ENCODE results near the gene ALDH3A2. TPM values are rescaled to one million over a fixed set of nuclear protein-coding genes. Genes with fewer than 3 reads are reported as not detected.

ALDH3A2 gene
- total and polyA plus RNA-seq, 3 donors from 2014 or later, result 76.0 to 125 (median 100.0) TPM

GRCh38 chr17:19719355-19720209, 71.0 kb downstream of the ALDH3A2 start:
- 91 to 93% methylated on average over 22 to 23 of the region's 23 CpGs for WGBS, 2 donors
- no peaks in the 10 kb centered on the region for H3K36me3 ChIP-seq (ENCODE audit: low read depth, missing control alignments)
- DNase-seq, result no peak
- no peak overlapping the region for H3K27ac ChIP-seq
- TF ChIP-seq POLR2A (IDR thresholded peaks at IDR 0.05), result no peak
- TF ChIP-seq CTCF (IDR thresholded peaks at IDR 0.05), result no peak
- intact Hi-C loops (cut with DNase I; ENCODE audit: low total_unique reads), result no loop called here
- H3K4me1 ChIP-seq, result peaks cover 5% of the 10 kb centered on the region
- no peaks in the 10 kb centered on the region for H3K9me3 ChIP-seq
- H3K4me3 ChIP-seq, result no peak overlapping the region
- no peaks in the 10 kb centered on the region for H3K27me3 ChIP-seq

GRCh38 chr17:19720210-19720475, 71.6 kb downstream of the ALDH3A2 start:
- H3K4me3 ChIP-seq, result no peak overlapping the region
- H3K36me3 ChIP-seq (ENCODE audit: low read depth, missing control alignments), result no peaks in the 10 kb centered on the region
- H3K27ac ChIP-seq, result no peak overlapping the region
- H3K27me3 ChIP-seq, result no peaks in the 10 kb centered on the region
- peaks cover 5% of the 10 kb centered on the region for H3K4me1 ChIP-seq
- WGBS, 2 donors, result 81 to 82% methylated on average over 5 of the region's 5 CpGs
- intact Hi-C loops (cut with DNase I; ENCODE audit: low total_unique reads), result no loop called here
- no peaks in the 10 kb centered on the region for H3K9me3 ChIP-seq
- DNase-seq, result no peak
- TF ChIP-seq CTCF (IDR thresholded peaks at IDR 0.05) (no peak), POLR2A (IDR thresholded peaks at IDR 0.05) (no peak)

DNA sequence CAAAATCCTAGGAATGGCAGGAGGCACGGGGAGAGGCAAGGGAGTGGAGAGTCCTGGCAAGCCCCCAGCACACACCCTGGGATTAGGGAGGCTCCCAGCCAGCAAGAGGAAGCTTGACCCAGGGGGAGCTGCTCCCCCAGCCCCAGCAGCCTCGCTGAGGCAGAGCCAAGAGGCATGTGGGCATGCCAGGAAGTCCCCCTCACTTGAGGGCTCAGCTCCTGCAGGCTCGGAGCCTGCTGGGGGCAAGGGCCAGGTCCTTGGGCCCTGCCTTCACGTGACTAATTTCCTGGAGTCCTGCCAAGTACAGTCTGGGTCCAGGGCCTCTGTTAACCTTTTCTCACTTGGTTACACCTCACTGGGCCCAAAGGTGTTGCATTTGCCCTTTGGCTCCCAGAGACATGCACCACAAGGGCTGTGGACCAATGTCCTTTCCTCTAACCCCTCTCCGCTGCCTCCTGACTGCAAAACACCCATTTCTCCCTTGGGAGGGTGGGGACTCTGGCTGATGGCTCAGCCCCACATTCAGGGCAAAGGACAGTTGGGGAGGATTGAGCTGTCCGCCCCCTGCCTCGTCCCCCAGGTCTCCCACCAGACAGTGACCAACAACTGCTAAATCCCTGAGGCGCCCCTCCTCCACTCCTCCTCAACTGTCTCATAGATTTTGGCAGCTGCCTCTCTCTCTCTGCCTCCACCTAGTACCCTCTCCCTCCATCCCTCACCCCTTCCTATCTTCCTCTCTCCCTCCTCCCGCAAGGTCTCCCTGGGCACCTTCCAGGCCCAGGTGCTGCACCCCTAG, 72.3 kb downstream of the ALDH3A2 start:
- intact Hi-C loops (cut with DNase I; ENCODE audit: low total_unique reads), result no loop called here
- Histone ChIP-seq H3K27me3 (no peaks in the 10 kb centered on the region), H3K4me1 (peaks cover 5% of the 10 kb centered on the region), H3K27ac (no peak overlapping the region), H3K36me3 (ENCODE audit: low read depth, missing control alignments) (no peaks in the 10 kb centered on the region), H3K9me3 (no peaks in the 10 kb centered on the region), H3K4me3 (no peak overlapping the region)
- no peak for DNase-seq
- WGBS, 2 donors, result 67 to 81% methylated on average over 7 to 9 of the region's 9 CpGs
- TF ChIP-seq CTCF (IDR thresholded peaks at IDR 0.05) (no peak), POLR2A (IDR thresholded peaks at IDR 0.05) (no peak)

GRCh38 chr17:19723964-19724363, 75.4 kb downstream of the ALDH3A2 start:
- WGBS, 2 donors, result 75 to 83% methylated on average over 1 of the region's 1 CpG
- Histone ChIP-seq H3K27me3 (no peaks in the 10 kb centered on the region), H3K27ac (peak overlapping the region in 1 of 2 donors; percentile 73), H3K9me3 (no peaks in the 10 kb centered on the region), H3K36me3 (ENCODE audit: low read depth, missing control alignments) (no peaks in the 10 kb centered on the region), H3K4me3 (peak overlapping the region in 1 of 2 donors; percentile 48), H3K4me1 (peaks cover 33% of the 10 kb centered on the region)
- intact Hi-C loops (cut with DNase I; ENCODE audit: low total_unique reads), result no loop called here
- TF ChIP-seq POLR2A (IDR thresholded peaks at IDR 0.05) (no peak), CTCF (IDR thresholded peaks at IDR 0.05) (no peak)
- no peak for DNase-seq

All from testis (tissue), 3 donors.